PC-9 (cell line): ENCODE data around the gene ALDH4A1.

ENCODE experiments used
- CTCF ChIP-seq: fragments of 200-600 bp; sonication (generic); conservative IDR thresholded peaks from 2 replicates; pipeline ENCODE4 v1.6.1; 2017; ENCODE audit warnings: mixed run types, antibody characterized with exemption, mild to moderate bottlenecking, moderate library complexity
- EZH2 ChIP-seq: fragments of 200-600 bp; sonication (generic); IDR thresholded peaks from 2 replicates; pipeline ENCODE4 v1.8.0; 2017; ENCODE audit warnings: antibody characterized with exemption, low read depth

DNA sequence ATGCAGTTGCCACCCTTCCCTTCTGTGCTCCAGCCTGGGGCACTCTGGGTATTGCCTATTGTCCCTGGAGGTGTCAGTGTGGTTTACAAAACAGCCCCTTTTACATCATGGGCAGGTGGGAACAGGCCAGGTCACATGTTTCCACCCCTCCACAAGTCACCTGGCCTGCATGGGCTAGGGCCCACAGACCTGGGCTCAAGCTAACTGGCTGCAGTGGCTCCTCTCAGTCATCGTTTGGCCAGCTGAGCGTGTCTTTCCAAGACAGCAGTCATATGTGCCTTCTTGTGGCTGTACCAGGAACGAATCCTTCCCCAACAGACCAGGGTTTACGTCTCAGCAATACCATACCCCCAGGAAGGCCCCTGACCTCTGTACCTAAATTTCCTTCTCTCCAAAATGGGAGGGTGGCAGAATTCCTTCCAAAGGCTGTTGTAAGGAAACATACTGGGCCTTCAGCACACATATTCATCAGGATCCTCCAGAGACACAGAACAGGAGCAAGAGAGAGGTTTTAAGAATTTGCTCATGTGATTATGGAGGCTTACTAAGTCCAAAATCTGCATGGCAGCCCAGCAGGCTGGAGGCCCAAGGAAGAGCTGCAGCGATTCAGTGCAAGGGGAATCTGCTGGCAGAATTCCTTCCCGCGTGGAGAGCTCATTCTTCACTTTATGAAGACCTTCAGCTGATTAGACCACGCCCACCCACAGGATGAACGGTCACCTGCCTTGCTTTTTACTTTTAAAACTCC lies 32.3 kb downstream of the ALDH4A1 start:
- TF ChIP-seq CTCF (no peak), EZH2 (no peak)
